ENCODE data around the gene SLC4A1AP.
"Not testable (repeated sequence)": the region's sequence is repeated elsewhere in the genome, so short reads cannot be mapped to it uniquely, and the experiment has no call there.

SLC4A1AP gene

DNA sequence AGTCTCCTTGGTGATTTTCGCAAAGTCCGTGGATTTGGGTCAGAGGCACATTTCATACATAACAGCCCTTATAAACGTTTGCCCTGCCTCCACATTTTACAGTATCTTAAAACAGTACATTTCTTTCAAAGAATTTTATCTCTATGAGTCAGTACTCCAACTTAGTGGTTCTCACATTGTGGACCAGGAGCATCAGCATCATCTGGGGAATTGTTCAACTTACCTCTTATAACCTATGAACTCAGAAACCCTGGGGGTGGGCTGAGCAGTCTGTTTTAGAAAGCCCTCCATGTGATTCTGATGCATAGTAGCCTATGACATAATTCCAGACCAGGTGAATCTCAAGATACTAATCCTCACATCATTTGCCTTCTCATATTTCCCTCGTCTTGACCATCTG is 12.6 kb upstream of the SLC4A1AP start:
- DNase-seq = no peak

DNA sequence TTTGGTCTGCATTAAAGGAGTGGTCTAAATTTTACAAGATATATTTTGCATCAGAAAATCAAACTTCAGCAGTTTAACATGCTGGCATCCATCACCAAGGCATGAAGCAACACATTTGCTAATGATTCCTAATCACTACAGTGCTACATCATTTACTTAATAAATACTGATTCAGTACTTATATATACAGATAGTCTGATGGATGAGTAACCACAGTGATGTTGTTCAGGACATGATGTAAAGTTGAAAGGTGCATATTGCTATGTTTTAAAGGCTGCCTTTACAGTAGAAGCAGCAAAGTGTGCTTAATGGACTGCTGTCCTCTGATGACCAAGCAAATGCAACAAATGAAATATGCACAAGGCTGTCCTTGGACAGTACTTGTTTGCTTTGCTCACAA is 11.3 kb upstream of the SLC4A1AP start:
- no peak for DNase-seq

GRCh38 chr2:27652790-27653189 is 10.9 kb upstream of the SLC4A1AP start:
- DNase-seq = no peak

DNA sequence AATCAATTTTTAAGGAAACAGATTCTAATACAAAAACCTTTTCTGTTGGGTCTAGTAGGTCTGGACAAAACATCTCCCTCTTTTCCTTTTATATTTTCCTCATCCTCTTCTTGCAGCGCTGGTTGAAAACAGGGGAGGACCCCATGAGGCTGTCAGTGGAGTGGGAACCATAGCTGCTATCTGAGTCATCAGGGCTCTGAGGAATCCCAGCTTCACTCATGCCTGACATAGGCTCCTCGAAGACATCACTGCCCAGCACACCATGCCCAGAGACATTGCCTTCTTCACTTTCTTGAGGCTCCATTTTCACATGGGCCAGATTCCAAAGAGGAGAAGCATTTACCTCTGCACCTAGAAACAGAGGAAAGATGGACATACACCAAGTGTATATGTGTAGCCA is 10.3 kb upstream of the SLC4A1AP start:
- peak; percentile 21 for DNase-seq

- DNase-seq = peak; percentile 6
These were observed 8.3 kb upstream of the SLC4A1AP start for GRCh38 chr2:27655155-27655951.

DNA sequence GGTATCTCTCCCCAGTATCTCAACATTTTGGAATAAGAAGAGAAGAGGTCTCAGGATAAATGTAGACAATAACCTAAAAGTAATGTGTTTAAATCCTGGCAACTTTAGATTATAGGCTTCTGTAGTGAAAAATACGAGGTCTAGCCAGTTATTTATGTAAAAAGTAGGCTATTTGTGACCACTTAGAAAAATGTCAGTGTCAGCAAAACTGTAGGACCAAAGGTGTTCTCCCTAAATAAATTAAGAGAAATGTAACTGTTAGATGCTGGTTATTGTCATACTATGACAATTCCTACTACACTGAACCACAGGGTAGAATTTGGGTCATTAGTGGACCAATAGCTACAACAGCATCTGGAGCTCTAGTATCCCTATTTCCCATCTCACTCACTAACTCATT is 2.3 kb upstream of the SLC4A1AP start:
- DNase-seq = no peak

DNA sequence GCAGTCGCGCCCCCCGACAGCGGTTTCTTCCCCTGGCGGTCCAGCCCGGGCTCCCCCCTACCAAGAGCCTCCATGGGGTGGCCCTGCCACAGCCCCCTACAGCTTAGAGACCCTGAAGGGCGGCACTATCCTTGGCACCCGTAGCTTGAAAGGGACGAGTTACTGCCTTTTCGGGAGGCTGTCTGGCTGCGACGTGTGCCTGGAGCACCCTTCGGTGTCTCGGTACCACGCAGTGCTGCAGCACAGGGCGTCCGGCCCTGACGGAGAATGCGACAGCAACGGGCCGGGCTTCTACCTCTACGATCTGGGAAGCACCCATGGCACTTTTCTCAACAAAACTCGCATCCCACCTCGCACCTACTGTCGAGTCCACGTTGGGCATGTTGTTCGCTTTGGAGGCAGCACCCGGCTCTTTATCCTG is 475 bp downstream of the SLC4A1AP start:
- no peak for DNase-seq

GRCh38 chr2:27664622-27665363 is 1.1 kb downstream of the SLC4A1AP start:
- DNase-seq = no peak

GRCh38 chr2:27667446-27667845 is 3.8 kb downstream of the SLC4A1AP start:
- no peak for DNase-seq

DNA sequence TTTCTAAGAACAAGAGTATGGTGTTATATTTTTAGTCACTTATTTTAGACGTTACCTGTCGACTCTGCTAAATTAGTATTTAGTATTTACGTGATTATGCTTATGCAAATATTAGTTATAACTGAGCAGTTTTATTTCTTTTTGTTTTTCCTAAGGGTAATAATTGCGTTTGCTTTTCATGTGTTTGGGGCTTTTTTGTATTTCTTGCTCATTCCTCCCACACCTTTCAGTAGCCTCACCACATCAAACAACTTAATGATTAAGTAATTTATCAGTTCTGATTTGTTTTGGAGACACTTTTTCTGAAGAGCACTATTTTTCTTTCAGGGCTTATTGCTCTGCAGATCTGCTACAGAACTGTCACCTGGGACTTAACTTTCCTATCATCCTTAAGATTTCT is 7.5 kb downstream of the SLC4A1AP start:
- no peak for DNase-seq

DNA sequence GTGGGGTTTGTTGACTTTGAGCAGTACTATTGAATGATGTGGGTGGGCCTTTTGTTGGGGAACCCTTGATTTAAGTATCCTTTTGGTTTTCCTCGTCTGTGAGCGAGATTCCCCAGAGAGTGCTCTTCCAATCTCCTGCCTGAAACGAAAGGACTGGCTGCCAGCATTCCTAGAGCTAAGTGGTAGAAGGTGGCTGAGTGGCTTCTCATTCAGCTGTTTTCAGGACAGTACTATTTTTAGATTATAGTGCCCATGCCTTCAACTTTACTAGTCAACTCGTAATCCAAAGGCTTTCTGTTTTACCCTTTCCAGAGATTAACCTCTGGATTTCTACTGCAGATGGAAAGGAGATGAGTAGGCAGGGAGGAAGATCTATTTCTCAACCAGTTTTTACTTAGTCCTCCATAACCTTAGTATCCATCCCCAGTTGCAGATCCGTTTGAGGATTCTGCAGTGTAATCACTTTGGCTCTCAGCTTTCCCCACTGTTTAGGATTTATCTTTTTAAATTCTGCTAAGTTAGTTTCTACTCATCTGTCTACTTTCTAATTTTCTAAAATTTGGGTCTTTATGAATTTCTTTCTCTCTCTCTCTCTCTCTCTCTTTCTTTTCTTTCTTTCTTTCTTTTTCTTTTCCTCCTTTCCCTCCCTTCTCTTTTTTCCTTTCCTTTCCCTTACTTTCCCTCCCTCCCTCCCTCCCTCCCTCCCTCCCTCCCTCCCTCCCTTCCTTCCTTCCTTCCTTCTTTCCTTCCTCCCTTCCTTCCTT is 9.2 kb downstream of the SLC4A1AP start:
- no peak for DNase-seq

DNA sequence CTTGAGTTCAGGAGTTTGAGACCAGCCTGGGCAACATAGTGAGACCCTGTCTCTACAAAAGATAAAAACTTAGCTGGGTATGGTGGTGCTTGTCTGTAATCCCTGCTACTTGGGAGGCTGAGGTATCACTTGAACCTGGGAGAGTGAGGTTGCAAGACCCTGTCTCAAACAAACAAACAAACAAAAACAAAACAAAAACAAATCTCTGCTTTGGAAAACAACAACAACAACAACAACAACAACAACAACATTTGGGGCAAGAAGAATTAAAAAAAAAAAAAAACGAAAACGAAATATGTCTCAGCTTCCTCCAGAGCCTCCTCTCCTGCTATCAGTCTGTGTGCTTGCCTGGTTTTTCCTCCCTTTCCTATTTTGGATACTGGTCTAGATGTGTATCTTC is 16.9 kb downstream of the SLC4A1AP start:
- DNase-seq = no peak

DNA sequence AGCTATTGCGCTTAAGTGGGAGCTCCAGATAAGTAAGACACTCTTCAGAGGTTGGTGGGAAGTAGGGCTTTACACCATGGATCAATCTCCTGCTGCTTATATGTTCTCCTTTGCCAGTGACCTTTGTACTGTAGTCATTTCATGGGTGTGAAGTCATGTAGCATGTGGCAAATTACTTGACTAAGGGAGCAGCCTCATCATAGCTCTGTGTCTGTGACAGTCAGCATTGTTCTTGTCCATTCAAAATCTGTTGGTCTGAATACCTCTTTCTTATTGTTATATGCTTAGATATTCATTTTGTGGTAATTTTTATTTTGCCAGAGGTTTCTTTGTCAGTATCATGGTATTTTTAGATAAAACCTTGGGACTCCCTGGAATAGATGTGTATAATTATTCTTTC is 18.2 kb downstream of the SLC4A1AP start:
- peak; percentile 70 for DNase-seq

DNA sequence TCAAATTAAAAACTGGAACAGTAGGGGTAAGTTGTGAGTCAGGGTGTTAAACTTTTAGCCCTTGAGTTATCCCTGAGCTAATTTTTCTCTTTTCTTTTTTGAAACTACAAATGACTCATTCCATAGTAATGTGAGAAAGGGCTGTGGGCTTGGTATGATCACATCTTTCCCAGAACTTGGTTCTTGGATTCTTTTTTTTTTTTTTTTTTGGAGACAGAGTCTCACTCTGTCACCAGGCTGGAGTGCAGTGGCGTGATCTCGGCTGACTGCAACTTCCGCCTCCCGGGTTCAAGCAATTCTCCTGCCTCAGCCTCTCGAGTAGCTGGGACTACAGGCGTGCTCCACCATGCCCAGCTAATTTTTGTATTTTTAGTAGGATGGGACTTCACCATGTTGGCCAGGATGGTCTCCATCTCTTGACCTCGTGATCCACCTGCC is 18.7 kb downstream of the SLC4A1AP start:
- DNase-seq = peak; percentile 94

- peak; percentile 91 for DNase-seq
These were observed 19.8 kb downstream of the SLC4A1AP start for GRCh38 chr2:27683390-27684071.

GRCh38 chr2:27685006-27685405 is 21.3 kb downstream of the SLC4A1AP start:
- DNase-seq = not testable (repeated sequence)

DNA sequence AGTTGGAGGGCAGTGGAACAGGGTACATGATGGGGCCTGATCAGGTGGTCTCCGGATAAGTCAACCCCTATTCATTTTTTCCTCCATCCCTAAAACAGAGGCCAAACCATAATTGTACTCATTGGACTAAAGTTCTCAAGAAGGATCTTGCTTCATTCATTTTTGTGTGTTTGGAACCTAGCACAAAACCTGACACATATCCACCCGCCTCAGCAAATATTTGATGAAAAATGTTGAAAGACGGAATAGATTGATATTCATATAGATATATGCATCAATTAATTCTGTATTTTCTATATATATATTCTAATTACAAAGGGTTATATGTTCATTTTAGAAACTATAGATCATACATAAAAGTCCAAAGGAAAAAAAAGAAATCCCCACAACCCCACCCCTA is 21.9 kb downstream of the SLC4A1AP start:
- DNase-seq = no peak

- DNase-seq = no peak
These were observed 23.5 kb downstream of the SLC4A1AP start for GRCh38 chr2:27687232-27687631.

DNA sequence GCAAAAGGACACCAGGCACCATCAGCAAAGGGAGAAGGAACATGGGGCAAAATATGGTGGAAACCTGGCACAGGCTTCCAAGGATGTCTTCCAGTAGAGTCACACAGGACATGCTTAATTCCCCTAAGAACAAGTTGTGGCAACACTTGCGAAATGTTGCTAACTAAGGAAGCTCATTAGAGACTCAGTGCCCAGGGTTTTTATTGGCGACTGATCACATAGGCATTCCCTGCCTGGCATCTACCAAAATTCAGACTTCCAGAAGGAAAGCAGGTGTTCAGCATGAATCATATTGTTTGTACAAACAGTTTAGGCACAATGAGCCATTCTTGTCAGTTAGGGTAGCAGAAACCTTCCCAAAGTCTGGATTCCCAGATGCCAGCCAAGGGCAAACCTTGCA is 25.7 kb downstream of the SLC4A1AP start:
- DNase-seq = no peak

- DNase-seq = no peak
These were observed 26.4 kb downstream of the SLC4A1AP start for GRCh38 chr2:27690052-27690451.

- no peak for DNase-seq
These were observed 34.0 kb downstream of the SLC4A1AP start for GRCh38 chr2:27697660-27698059.

DNA sequence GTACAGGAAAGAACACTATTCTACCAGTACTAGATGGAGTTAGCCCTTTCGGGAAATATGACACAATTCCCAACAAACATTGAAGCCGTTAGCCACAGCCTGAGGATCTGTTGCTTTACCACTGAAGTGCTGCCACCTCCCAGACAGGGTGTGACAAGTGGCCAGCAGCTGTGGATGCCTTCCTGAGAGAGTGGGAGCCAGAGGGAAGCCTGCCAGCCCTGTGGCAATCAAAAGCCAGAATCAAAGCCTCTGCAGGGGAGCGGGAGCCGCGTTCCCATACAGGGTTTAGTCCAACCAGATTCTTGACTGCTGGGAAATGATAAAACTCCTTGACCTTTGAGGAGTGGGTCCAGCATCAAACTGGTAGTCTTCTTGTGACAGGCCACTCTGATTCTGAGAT is 38.0 kb downstream of the SLC4A1AP start:
- DNase-seq = peak; percentile 51

DNA sequence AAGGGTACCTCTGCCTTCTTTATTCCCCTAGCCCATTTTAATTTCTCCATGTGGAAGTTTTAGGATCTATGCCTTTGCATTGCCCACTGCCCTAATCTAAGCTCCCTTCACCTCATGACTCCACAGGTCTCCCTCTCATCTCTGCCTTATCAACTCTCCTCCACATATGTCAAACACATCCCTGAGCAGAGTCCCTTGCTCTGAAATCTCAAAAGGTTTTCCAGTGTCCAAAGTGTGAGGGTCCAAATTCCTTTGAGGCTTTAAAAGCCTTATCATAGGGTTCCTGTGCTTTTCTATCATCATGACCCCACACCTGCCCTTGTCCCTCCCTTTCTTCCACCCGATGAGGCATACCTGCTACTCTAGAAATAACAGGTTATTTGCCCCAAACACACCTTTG is 38.6 kb downstream of the SLC4A1AP start:
- DNase-seq = no peak
